ENCODE data around the gene ERH.

The ERH gene

GRCh38 chr14:69355154-69355597 lies 42.9 kb downstream of the ERH start:
- FAIRE-seq = no peak

GRCh38 chr14:69354383-69355153 lies 43.5 kb downstream of the ERH start:
- FAIRE-seq = no peak

- FAIRE-seq = no peak
Measured at GRCh38 chr14:69353168-69353567, 44.9 kb downstream of the ERH start.

- FAIRE-seq = no peak
Measured at GRCh38 chr14:69351911-69352310, 46.2 kb downstream of the ERH start.

GRCh38 chr14:69351385-69351784 lies 46.7 kb downstream of the ERH start:
- no peak for FAIRE-seq

- FAIRE-seq = no peak
Measured at GRCh38 chr14:69350892-69351291, 47.2 kb downstream of the ERH start.

GRCh38 chr14:69349091-69349777 lies 48.9 kb downstream of the ERH start:
- FAIRE-seq = no peak

- FAIRE-seq = no peak
Measured at GRCh38 chr14:69346710-69347109, 51.4 kb downstream of the ERH start.

- no peak for FAIRE-seq
Measured at GRCh38 chr14:69345402-69345801, 52.7 kb downstream of the ERH start.

GRCh38 chr14:69344171-69344570 lies 53.9 kb downstream of the ERH start:
- no peak for FAIRE-seq

- FAIRE-seq = no peak
Measured at GRCh38 chr14:69342928-69343525, 55.1 kb downstream of the ERH start.

GRCh38 chr14:69339426-69339825 lies 58.7 kb downstream of the ERH start:
- FAIRE-seq = no peak

GRCh38 chr14:69337984-69338383 lies 60.1 kb downstream of the ERH start:
- FAIRE-seq = no peak

GRCh38 chr14:69335371-69335771 lies 62.7 kb downstream of the ERH start:
- FAIRE-seq = no peak

- no peak for FAIRE-seq
Measured at GRCh38 chr14:69334576-69334975, 63.5 kb downstream of the ERH start.

GRCh38 chr14:69333791-69334337 lies 64.2 kb downstream of the ERH start:
- no peak for FAIRE-seq

GRCh38 chr14:69332782-69333395 lies 65.2 kb downstream of the ERH start:
- FAIRE-seq = no peak

- FAIRE-seq = no peak
Measured at GRCh38 chr14:69331206-69331605, 66.9 kb downstream of the ERH start.

All from G401.6 (cell line).